Cortex of kidney (tissue), 1 donor: ENCODE measurements around the gene FHOD3.

ENCODE experiments used
- DNase-seq: peaks from one replicate; lab custom pipeline; 2025; lab: John Stamatoyannopoulos, UW

FHOD3 gene

DNA sequence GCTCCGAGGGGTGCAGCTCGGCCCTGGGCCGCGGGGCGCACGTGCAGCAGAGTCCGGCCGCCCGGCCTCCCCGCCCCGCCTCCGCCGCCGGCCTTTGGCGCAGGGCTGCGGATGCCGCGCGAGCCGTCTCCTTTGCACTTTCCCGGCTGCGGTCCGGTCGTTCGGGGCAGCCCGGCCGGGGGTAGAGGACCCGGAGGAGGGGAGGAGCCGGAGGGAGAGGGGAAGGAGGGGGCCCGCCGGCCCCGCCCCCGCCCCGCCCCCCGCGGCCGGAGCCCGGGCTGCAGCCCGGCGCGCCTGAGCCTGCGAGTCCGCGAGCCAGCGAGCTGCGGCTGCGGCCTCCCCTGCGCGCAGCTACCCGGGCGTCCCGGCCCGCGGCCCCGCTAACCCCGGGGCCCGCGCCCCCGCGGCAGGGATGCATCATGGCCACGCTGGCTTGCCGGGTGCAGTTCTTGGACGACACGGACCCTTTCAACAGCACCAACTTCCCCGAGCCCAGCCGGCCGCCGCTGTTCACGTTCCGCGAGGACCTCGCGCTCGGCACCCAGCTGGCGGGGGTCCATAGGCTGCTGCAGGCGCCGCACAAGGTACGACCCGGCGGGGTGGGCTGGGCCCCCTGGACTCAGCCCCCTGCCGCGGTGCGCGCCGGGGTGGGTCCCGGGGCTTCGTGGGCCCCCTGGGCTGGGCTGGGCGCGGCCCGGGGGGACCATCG is at the start of gene FHOD3:
Gene FHOD3 (plus strand): TSS at position 297 of the 709 bp plus-strand sequence. CDS start 123 bp downstream, at position 420.
- DNase-seq, result peak; percentile 40

- DNase-seq, result no peak
Observed at GRCh38 chr18:36249392-36249791, 48.1 kb upstream of the FHOD3 start.

DNA sequence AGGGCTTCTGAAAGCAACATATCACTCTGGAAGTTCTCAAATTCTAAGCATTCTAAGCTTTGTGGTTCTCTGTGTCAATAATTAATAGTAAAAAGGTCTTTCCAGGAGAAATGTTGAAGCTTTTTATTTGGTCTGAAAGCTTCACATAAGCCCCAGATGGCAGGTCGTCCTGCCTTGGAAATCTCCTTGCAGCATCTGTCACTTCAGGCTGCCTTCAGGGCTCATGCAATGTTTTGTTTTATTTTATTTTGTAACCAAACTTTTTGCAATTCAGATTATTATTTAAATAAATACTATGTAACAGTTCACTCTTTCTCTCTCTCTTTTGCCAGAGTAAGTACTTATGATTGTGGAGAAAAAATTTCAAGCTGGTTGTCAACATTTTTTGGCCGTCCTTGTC is 46.7 kb upstream of the FHOD3 start:
- DNase-seq, result no peak

DNA sequence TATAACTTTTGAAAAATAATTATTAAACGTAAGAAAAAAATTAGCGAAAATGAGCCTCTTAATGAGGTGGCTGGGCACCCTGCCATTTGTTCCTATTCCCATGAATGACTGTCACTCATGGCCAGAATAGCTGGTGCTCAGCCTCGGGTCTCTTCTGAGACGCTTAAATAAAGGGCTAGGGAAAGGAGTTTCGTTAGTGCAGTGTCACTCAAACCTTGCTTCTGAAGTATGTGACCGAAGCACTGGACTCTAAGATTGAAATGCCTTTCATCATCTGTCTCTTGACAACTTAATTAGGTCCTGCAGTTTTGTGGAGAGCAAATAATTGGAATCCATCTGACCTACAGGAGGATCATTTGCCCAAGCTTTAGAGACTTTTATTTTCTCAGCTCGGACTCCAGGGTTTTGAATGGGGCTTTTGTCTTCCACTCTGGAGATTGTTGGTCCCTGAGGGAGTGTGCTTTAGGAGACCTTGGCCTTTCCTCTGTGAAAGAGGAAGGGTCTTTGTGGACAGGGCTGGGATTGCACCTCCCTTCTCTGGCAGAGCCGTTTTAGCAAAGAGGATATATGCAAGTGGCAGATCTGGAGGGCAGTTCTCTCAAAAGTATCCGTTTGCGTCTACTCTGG is 42.3 kb upstream of the FHOD3 start:
- DNase-seq, result no peak

GRCh38 chr18:36256094-36256493 is 41.4 kb upstream of the FHOD3 start:
- no peak for DNase-seq

DNA sequence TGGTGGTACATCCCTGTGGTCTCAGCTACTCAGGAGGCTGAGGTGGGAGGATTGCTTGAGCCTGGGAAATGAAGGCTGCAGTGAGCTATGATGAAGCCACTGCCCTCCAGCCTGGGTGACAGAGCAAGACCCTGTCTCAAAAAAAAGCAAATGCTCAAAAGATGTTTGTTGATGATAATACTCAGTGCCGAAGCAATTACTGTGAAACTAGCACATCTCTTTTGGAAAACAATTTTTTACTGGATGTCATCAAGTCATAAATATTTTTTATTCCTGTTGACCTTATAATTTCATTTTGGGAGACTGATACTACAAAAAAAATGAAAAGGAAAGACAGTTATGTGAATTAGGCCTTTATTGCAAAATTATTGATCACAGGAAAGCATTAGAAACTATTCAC is 34.5 kb upstream of the FHOD3 start:
- no peak for DNase-seq

GRCh38 chr18:36264283-36264682 is 33.2 kb upstream of the FHOD3 start:
- DNase-seq, result no peak

DNA sequence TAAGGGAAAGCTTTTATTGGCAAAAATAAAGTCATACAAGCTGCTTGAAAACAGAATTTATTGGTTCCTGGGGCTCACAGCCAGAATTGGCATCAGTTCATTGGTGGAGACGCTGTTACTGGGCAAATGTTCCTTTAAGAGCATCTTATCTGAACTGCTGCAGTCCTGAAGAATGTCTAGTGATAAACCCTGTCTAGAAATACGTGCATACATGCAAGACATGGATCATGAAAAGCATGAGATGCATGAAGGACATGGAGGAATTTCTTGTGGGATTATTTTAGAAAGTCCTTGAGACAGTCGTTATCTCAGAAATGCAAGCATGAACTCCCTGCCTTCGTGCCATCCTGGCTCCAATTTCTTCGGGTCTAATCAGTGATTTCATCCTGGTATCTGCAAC is 32.5 kb upstream of the FHOD3 start:
- DNase-seq, result no peak

DNA sequence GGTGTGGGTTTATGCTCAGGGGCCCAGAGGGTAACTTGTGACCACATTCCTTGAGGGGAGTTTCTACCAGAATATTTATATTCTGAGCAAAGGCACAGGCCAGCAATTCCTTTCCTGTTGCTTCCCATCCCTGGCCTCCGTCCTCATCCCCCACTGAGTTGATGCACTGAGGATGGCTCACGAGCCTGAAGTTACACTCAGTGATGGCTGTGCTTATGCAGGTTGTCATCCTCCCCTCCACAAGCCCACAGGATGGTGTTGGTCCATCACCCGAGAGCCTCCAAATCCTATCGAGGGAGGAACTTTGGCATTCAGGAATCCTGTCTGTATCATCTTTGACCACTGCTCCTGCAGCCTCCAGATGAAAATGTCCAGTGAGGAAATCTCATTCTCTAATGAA is 28.4 kb upstream of the FHOD3 start:
- no peak for DNase-seq

DNA sequence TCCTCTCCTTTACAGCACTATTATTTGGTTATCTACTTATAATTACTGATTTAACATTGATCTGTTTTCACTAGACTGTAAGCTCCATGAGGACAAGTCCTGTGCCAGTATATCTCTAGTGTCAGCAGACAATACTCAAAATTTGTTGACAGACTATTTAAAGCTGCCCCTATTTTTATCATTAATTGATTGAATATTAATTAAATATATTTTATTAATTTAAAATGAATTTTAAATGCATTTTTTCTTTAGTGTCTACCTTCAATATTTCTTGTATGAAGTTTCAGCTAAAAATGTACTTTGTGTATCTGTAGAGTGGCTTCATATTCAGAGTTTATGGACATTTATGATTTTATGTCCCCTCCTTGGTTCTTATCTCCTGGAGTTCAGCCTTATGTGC is 26.4 kb upstream of the FHOD3 start:
- no peak for DNase-seq

GRCh38 chr18:36273347-36273746 is 24.2 kb upstream of the FHOD3 start:
- DNase-seq, result no peak

DNA sequence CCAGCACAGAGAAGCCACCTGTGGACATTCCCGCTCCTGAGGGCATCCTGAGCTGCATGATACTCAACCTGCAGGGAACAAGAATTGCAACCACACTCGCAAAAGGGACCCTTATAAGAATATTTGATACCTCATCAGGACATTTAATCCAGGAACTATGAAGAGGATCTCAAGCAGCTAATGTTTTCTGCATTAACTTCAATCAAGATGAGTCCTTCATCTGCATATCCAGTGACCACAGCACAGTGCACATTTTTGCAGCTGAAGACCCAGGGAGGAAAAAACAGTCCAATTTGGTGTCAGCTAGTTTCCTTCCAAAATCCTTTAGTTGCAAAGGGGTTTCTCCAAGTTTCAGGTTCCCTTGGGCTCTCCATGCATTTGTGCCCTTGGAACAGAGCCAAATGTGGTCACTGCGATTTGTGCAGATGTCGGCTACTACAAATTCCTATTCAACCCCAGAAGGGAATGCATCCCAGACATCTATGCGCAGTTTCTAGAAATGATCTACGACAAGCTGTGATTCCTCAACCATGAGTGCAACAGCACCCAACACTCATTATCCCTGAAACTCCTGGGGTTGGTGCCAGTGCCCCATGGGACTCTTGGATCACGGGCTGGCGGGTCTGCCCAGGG is 23.3 kb upstream of the FHOD3 start:
- DNase-seq, result no peak

- no peak for DNase-seq
Observed at GRCh38 chr18:36275561-36275960, 22.0 kb upstream of the FHOD3 start.

DNA sequence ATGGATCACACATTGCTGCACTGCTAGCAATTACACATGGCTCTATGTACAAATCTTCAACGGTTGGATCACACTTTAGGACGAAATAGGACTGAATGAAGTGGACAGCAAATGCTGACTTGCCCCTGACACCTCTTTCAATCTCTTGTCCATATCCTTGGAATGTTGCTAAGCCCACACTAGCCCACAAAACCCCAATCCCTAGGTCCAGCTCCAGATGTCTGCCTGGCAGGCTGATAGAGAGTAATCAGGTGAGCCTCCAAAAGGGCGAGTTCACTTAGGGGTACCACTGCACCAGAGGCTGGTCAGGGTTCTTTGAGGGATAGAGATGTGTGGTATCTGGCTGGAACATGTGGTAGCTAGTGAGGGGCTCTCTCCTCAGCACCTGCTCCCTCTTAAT is 18.5 kb upstream of the FHOD3 start:
- DNase-seq, result no peak

- DNase-seq, result no peak
Observed at GRCh38 chr18:36281936-36282335, 15.6 kb upstream of the FHOD3 start.

DNA sequence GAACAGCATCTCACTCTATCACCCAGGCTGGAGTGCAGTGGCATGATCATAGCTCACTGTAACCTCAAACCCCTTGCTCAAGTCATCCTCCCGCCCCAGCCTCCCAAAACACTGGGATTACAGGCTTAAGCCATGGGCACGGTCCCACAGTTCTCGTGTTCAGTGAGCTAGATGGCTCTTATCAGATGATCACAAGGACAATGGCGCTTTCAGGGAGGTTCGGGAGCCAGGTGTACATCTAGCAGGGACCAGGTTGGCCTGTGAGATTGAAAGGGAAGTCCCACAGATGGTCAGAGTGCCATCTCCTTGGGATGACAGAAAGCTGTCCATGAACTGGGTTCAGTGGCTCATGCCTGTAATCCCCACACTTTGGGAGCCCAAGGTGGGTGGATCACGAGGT is 14.1 kb upstream of the FHOD3 start:
- no peak for DNase-seq

- DNase-seq, result no peak
Observed at GRCh38 chr18:36284268-36284667, 13.2 kb upstream of the FHOD3 start.

GRCh38 chr18:36284671-36285295 is 12.7 kb upstream of the FHOD3 start:
- no peak for DNase-seq

GRCh38 chr18:36287653-36288052 is 9.9 kb upstream of the FHOD3 start:
- DNase-seq, result no peak

GRCh38 chr18:36288689-36289088 is 8.8 kb upstream of the FHOD3 start:
- DNase-seq, result no peak

DNA sequence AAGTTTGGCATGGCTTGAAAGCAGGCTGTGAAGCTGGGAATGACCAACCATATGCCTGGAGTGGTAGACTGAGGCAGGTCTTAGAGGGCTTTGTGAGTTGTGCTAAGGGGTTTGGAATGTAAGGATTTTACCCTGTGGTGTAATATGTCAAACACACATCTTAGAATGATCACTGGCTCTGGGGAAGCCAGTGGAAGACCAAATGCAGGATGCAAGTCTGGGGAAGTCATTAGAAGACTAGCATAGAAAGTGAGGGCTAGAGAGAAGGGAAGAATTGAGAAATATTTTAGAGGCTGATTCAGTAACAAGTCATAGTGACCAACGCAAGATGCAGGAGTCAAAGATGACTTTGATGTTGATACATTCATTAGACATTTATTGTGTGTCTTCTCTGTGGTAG is 3.5 kb upstream of the FHOD3 start:
- no peak for DNase-seq

- DNase-seq, result no peak
Observed at GRCh38 chr18:36295214-36295613, 2.3 kb upstream of the FHOD3 start.

- DNase-seq, result no peak
Observed at GRCh38 chr18:36295880-36296301, 1.6 kb upstream of the FHOD3 start.
